Smooth muscle cell (in vitro differentiated cells): ENCODE measurements around the gene MAN1A2. TPM values are rescaled to one million over a fixed set of nuclear protein-coding genes. Genes with fewer than 3 reads are reported as not detected.
"Not testable (repeated sequence)": the region's sequence is repeated elsewhere in the genome, so short reads cannot be mapped to it uniquely, and the experiment has no call there.

Source experiments
- DNase-seq: peaks from one replicate; lab custom pipeline; 2025; ENCODE audit not compliant: unreplicated experiment; lab: John Stamatoyannopoulos, UW
- H2AFZ ChIP-seq: fragments of 200-600 bp; sonication (generic); 2 replicates; pipeline ENCODE4 v1.6.0; 2016; ENCODE audit warnings: antibody characterized with exemption, low read depth, mild to moderate bottlenecking
- H3F3A ChIP-seq: fragments of 200-600 bp; sonication (generic); 2 replicates; pipeline ENCODE4 v1.6.0; 2017; ENCODE audit warnings: antibody characterized with exemption, low read depth
- H3K27ac ChIP-seq: fragments of 200-600 bp; sonication (generic); 2 replicates; pipeline ENCODE4 v1.5.1; 2016; ENCODE audit warnings: low read depth, mild to moderate bottlenecking
- H3K27me3 ChIP-seq: fragments of 200-600 bp; sonication (generic); 2 replicates; pipeline ENCODE4 v1.6.1; 2016; ENCODE audit warnings: low read depth, mild to moderate bottlenecking
- H3K36me3 ChIP-seq: fragments of 200-600 bp; sonication (generic); 2 replicates; pipeline ENCODE4 v1.5.1; 2016; ENCODE audit warnings: low read depth
- H3K4me1 ChIP-seq: fragments of 200-600 bp; sonication (generic); 2 replicates; pipeline ENCODE4 v1.5.1; 2016; ENCODE audit warnings: low read depth
- H3K4me2 ChIP-seq: fragments of 200-600 bp; sonication (generic); 2 replicates; pipeline ENCODE4 v1.6.0; 2016; ENCODE audit warnings: mild to moderate bottlenecking
- H3K4me3 ChIP-seq: fragments of 200-600 bp; sonication (generic); 2 replicates; pipeline ENCODE4 v1.5.1; 2016; ENCODE audit warnings: mild to moderate bottlenecking
- H3K79me2 ChIP-seq: fragments of 200-600 bp; sonication (generic); 2 replicates; pipeline ENCODE4 v1.6.0; 2016; ENCODE audit warnings: low read depth, mild to moderate bottlenecking
- H3K9ac ChIP-seq: fragments of 200-600 bp; sonication (generic); 2 replicates; pipeline ENCODE4 v1.6.0; 2016; ENCODE audit warnings: low read depth
- H3K9me3 ChIP-seq: fragments of 200-600 bp; sonication (generic); replicated peaks from 2 replicates; pipeline ENCODE4 v1.5.1; 2016; ENCODE audit warnings: low read depth
- H4K20me1 ChIP-seq: fragments of 200-600 bp; sonication (generic); 2 replicates; pipeline ENCODE4 v1.6.0; 2016; ENCODE audit warnings: low read depth
- CTCF ChIP-seq: fragments of 200-600 bp; sonication (generic); IDR thresholded peaks from 2 replicates; pipeline ENCODE4 v1.5.1; 2017; ENCODE audit warnings: borderline replicate concordance, mild to moderate bottlenecking, antibody characterized with exemption; ENCODE audit not compliant: insufficient read depth, poor library complexity, severe bottlenecking
- WGBS: methylation state at CpG from one replicate; pipeline ENCODE4 v1.1.7; 2016; ENCODE audit warnings: low lambda C conversion rate; 5-methylcytosine and 5-hydroxymethylcytosine counted together
- polyA plus RNA-seq: library from polyadenylated mRNA; unstranded; fragments of >200 nt; fragmentation: Nextera tagmentation; extraction: Ambion mirVana; gene quantifications from 2 replicates; pipeline ENCODE4 v1.2.1, GENCODE V29; 2016
- total RNA-seq: library from RNA; depleted of rRNA; stranded (reverse); fragments of >200 nt; gene quantifications from 2 replicates; pipeline ENCODE4 v1.2.3, GENCODE V29; 2014

MAN1A2 gene
- total and polyA plus RNA-seq, 2 experiments from 2014 or later: 18.2 to 48.8 TPM

GRCh38 chr1:117555806-117556205, 188.6 kb downstream of the MAN1A2 start:
- no peaks in the 10 kb centered on the region for H3K36me3 ChIP-seq
- 78% methylated on average over 3 of the region's 3 CpGs for WGBS
- no peaks in the 10 kb centered on the region for H3K79me2 ChIP-seq
- H3K4me1 ChIP-seq: no peaks in the 10 kb centered on the region
- no peaks in the 10 kb centered on the region for H3K27me3 ChIP-seq
- no peak overlapping the region for H3K9ac ChIP-seq
- no peak overlapping the region for H3K27ac ChIP-seq
- no peak overlapping the region for H3K4me3 ChIP-seq
- no peak overlapping the region for H2AFZ ChIP-seq
- TF ChIP-seq CTCF: no peak
- no peaks in the 10 kb centered on the region for H3F3A ChIP-seq
- no peak overlapping the region for H3K4me2 ChIP-seq
- H4K20me1 ChIP-seq: no peaks in the 10 kb centered on the region
- no peaks in the 10 kb centered on the region for H3K9me3 ChIP-seq
- no peak for DNase-seq

GRCh38 chr1:117556341-117556740, 189.1 kb downstream of the MAN1A2 start:
- no peak overlapping the region for H3K27ac ChIP-seq
- no peaks in the 10 kb centered on the region for H3K36me3 ChIP-seq
- TF ChIP-seq CTCF: no peak
- H2AFZ ChIP-seq: no peak overlapping the region
- no peak overlapping the region for H3K4me3 ChIP-seq
- no peaks in the 10 kb centered on the region for H3K4me1 ChIP-seq
- H3K27me3 ChIP-seq: no peaks in the 10 kb centered on the region
- no peak for DNase-seq
- H3K9me3 ChIP-seq: no peaks in the 10 kb centered on the region
- H3F3A ChIP-seq: no peaks in the 10 kb centered on the region
- no peaks in the 10 kb centered on the region for H3K79me2 ChIP-seq
- H4K20me1 ChIP-seq: no peaks in the 10 kb centered on the region
- H3K4me2 ChIP-seq: no peak overlapping the region
- H3K9ac ChIP-seq: no peak overlapping the region

- Histone ChIP-seq H2AFZ (no peak overlapping the region), H3K4me1 (no peaks in the 10 kb centered on the region), H3F3A (no peaks in the 10 kb centered on the region), H3K36me3 (no peaks in the 10 kb centered on the region), H3K27ac (no peak overlapping the region), H3K4me2 (no peak overlapping the region), H3K4me3 (no peak overlapping the region), H3K27me3 (no peaks in the 10 kb centered on the region), H3K9ac (no peak overlapping the region), H4K20me1 (no peaks in the 10 kb centered on the region), H3K9me3 (no peaks in the 10 kb centered on the region), H3K79me2 (no peaks in the 10 kb centered on the region)
- no peak for DNase-seq
- no peak for TF ChIP-seq CTCF
Observed at GRCh38 chr1:117556976-117557375, 189.7 kb downstream of the MAN1A2 start.

- H4K20me1 ChIP-seq, H3F3A ChIP-seq, H3K4me3 ChIP-seq, H3K27me3 ChIP-seq, H3K9ac ChIP-seq, H2AFZ ChIP-seq, H3K4me1 ChIP-seq, H3K79me2 ChIP-seq, H3K9me3 ChIP-seq, H3K4me2 ChIP-seq, H3K27ac ChIP-seq, H3K36me3 ChIP-seq, DNase-seq: not testable (repeated sequence)
Observed at GRCh38 chr1:117558451-117558850, 191.2 kb downstream of the MAN1A2 start.
